ENCODE results near the gene UBASH3B. TPM values are rescaled to one million over a fixed set of nuclear protein-coding genes. Genes with fewer than 3 reads are reported as not detected.

Gene UBASH3B
- total RNA-seq, 1 donor from 2014 or later = 4.3 TPM

- ChIA-PET CTCF (interaction anchor here (1.8 to 5.5 kb wide), 2 partner anchors 8 to 92 kb away, joined by 7 to 41 read pairs; partner anchors contain the start of gene UBASH3B), POLR2A (interaction anchor here (3.0 kb wide), 2 partner anchors 92 to 315 kb away, joined by 11 to 14 read pairs; partner anchors contain the start of genes HSPA8 and UBASH3B)
- no peak for TF ChIP-seq CTCF (IDR thresholded peaks at IDR 0.05)
- Mint-ChIP-seq H3K27me3 (no peaks in the 10 kb centered on the region), H3K36me3 (ENCODE audit: low read depth) (no peaks in the 10 kb centered on the region), H3K4me1 (peaks cover 12% of the 10 kb centered on the region), H3K9me3 (no peaks in the 10 kb centered on the region), H3K4me3 (no peak overlapping the region), H3K27ac (no peak overlapping the region)
- intact Hi-C loops (cut with micrococcal nuclease) = no loop called here
- ATAC-seq (ENCODE audit: low read depth) = no peak
- DNase-seq = no peak
These were observed 91.8 kb downstream of the UBASH3B start for GRCh38 chr11:122747351-122747781.

GRCh38 chr11:122749005-122749687 lies 93.6 kb downstream of the UBASH3B start:
- TF ChIP-seq CTCF (IDR thresholded peaks at IDR 0.05) = no peak
- Mint-ChIP-seq H3K4me1 (peaks cover 12% of the 10 kb centered on the region), H3K36me3 (ENCODE audit: low read depth) (no peaks in the 10 kb centered on the region), H3K27me3 (no peaks in the 10 kb centered on the region), H3K4me3 (no peak overlapping the region), H3K27ac (no peak overlapping the region), H3K9me3 (no peaks in the 10 kb centered on the region)
- CTCF ChIA-PET = interaction anchor here (5.5 kb wide), 1 partner anchor 6 kb away, joined by 41 read pairs; no protein-coding TSS in a partner anchor
- POLR2A ChIA-PET = interaction anchor here (0.8 to 3.0 kb wide), 4 partner anchors 33 to 93 kb away, joined by 3 to 11 read pairs (median 4); partner anchors contain the start of gene UBASH3B
- ATAC-seq (ENCODE audit: low read depth) (peak; percentile 75), DNase-seq (peak; percentile 26)
- intact Hi-C loops (cut with micrococcal nuclease) = no loop called here

- POLR2A ChIA-PET = interaction anchor here (3.0 kb wide), 1 partner anchor 94 kb away, joined by 11 read pairs; the partner anchor contains the start of gene UBASH3B
- no peak overlapping the region for H3K27ac Mint-ChIP-seq
These were observed 94.5 kb downstream of the UBASH3B start for GRCh38 chr11:122750049-122750448.

GRCh38 chr11:122751292-122752070 lies 96.0 kb downstream of the UBASH3B start:
- H3K36me3 Mint-ChIP-seq (ENCODE audit: low read depth) = no peaks in the 10 kb centered on the region
- DNase-seq (no peak), ATAC-seq (ENCODE audit: low read depth) (no peak)
- no peaks in the 10 kb centered on the region for H3K27me3 Mint-ChIP-seq
- no peak overlapping the region for H3K27ac Mint-ChIP-seq
- ChIA-PET POLR2A (no interaction called here), CTCF (interaction anchor here (1.3 kb wide), 1 partner anchor 118 kb away, joined by 4 read pairs; no protein-coding TSS in a partner anchor)
- no peak for TF ChIP-seq CTCF (IDR thresholded peaks at IDR 0.05)
- no peaks in the 10 kb centered on the region for H3K9me3 Mint-ChIP-seq
- peaks cover 32% of the 10 kb centered on the region for H3K4me1 Mint-ChIP-seq
- no peak overlapping the region for H3K4me3 Mint-ChIP-seq
- intact Hi-C loops (cut with micrococcal nuclease) = no loop called here

More at GRCh38 chr11:122750049-122750448, 94.5 kb downstream of the UBASH3B start:
- Mint-ChIP-seq H3K36me3 (ENCODE audit: low read depth) (no peaks in the 10 kb centered on the region), H3K4me1 (peaks cover 21% of the 10 kb centered on the region), H3K9me3 (no peaks in the 10 kb centered on the region), H3K27me3 (no peaks in the 10 kb centered on the region), H3K4me3 (no peak overlapping the region)
- no peak for DNase-seq
- CTCF ChIA-PET = no interaction called here
- ATAC-seq (ENCODE audit: low read depth) = no peak
- no peak for TF ChIP-seq CTCF (IDR thresholded peaks at IDR 0.05)
- intact Hi-C loops (cut with micrococcal nuclease) = no loop called here

Data from activated B cell treated with CpG ODN at 0.5 μM for 24 hours (primary cell).